Psoas muscle (tissue), 8 donors: Measurements from ENCODE around the gene IFIT2. TPM values are rescaled to one million over a fixed set of nuclear protein-coding genes. Genes with fewer than 3 reads are reported as not detected.

Experiments used
- ATAC-seq, 4 donors: fragments of 200-7000 bp; cut with Tn5 transposase; one replicate each; pipeline ENCODE4 v1.9.1; 2020; ENCODE audit warnings: moderate library complexity in 3 of 4, mild to moderate bottlenecking in 2 of 4
- DNase-seq, 2 donors: peaks; one replicate each; pipeline ENCODE4 v3.0.0-alpha.2; 2020
- H3K27ac ChIP-seq: fragments of 200-600 bp; one replicate; pipeline ENCODE4 v1.8.0; 2022
- H3K27me3 ChIP-seq, 3 donors: fragments of 200-600 bp in 1 of 3; one replicate each; pipeline versions ENCODE4 v1.6.1 to v1.8.0; 2013 to 2022; ENCODE audit warnings: low read length in 2 of 3, mild to moderate bottlenecking in 2 of 3, moderate library complexity in 1 of 3; ENCODE audit not compliant: insufficient read depth in 3 of 3
- H3K36me3 ChIP-seq, 2 donors: fragments of 200-600 bp in 1 of 2; one replicate each; pipeline versions ENCODE4 v1.6.1 to v1.8.0; 2013 to 2022; ENCODE audit warnings: low read depth in 1 of 2, mild to moderate bottlenecking in 1 of 2, moderate library complexity in 1 of 2; ENCODE audit not compliant: insufficient read depth in 1 of 2
- H3K4me1 ChIP-seq: fragments of 200-600 bp; one replicate; pipeline ENCODE4 v1.8.0; 2022
- H3K4me3 ChIP-seq: fragments of 200-600 bp; one replicate; pipeline ENCODE4 v1.8.0; 2022; ENCODE audit warnings: mild to moderate bottlenecking
- H3K9me3 ChIP-seq: fragments of 200-600 bp; one replicate; pipeline ENCODE4 v1.8.0; 2022
- CTCF ChIP-seq: fragments of 200-600 bp; IDR thresholded peaks from one replicate; pipeline ENCODE4 v1.8.0; 2022; ENCODE audit warnings: antibody characterized with exemption
- WGBS, 3 donors: extraction: QIAGEN DNeasy Blood & Tissue Kit; methylation state at CpG; one replicate each; pipeline versions ENCODE4 v1.1.6 to v1.1.7; 2013; 5-methylcytosine and 5-hydroxymethylcytosine counted together
- intact Hi-C, 2 donors: fragments of 100-400 bp; cut with DNase I; formaldehyde crosslinking; loops; one replicate each; pipeline versions ENCODE4 v1.11.0 to v1.14.2; 2022
- polyA plus RNA-seq, 3 donors: library from polyadenylated mRNA; stranded (reverse); fragments of 200-250 nt; gene quantifications; one replicate each; pipeline ENCODE4 v1.2.3, GENCODE V29; 2013
- total RNA-seq, 4 donors: library from RNA; stranded (reverse); fragmentation: NEBNext Ultra II Directional in 2 of 4; extraction: Animal tissue kit (Norgen Biotek cat#: 25700) in 2 of 4; gene quantifications; one replicate each; pipeline versions ENCODE4 v1.2.1 to v1.2.4, GENCODE V29; 2021 to 2023
- donor health status: healthy with polysubstance abuse.
- donor health status: DM: no; HTN: no; CAD: no; lungs with moderate emphysema.
- donor health status: Bipolar disorder and iron deficiency.
- donor health status: healthy.
- donor health status: DM: yes; HTN: yes; CAD: no.
- donor health status: DM: no; HTN: no; CAD: no.
- donor health status: DM: no; HTN: no; CAD: no.
- donor health status: DM: yes; HTN: yes; CAD: no.

The IFIT2 gene
- total and polyA plus RNA-seq, 7 donors, result 1.2 to 4.2 (median 1.3) TPM

GRCh38 chr10:89295597-89295996 is 6.2 kb upstream of the IFIT2 start:
- Histone ChIP-seq H3K36me3 (no peaks in the 10 kb centered on the region), H3K4me1 (peaks cover 24% of the 10 kb centered on the region), H3K4me3 (peak overlapping the region; percentile 8), H3K27ac (peak overlapping the region; percentile 80), H3K9me3 (no peaks in the 10 kb centered on the region), H3K27me3 (no peaks in the 10 kb centered on the region)
- intact Hi-C loops, result loop anchor here (2.0 to 10.0 kb wide), 3 partner anchors 82 to 349 kb away; partner anchors contain the start of genes IFIT1B (in 1 of the 2), IFIT5 (in 1 of the 2) and PANK1 (in 1 of the 2)
- no peak for TF ChIP-seq CTCF
- DNase-seq (no peak), ATAC-seq (peak; percentile 82 to 87 (median 84))
- 8 to 22% (median 13%) methylated on average over 1 of the region's 1 CpG for WGBS, 3 donors

GRCh38 chr10:89296220-89296648 is 5.6 kb upstream of the IFIT2 start:
- ATAC-seq (peak; percentile 80 to 94 (median 90)), DNase-seq (peak in 1 of 2 donors; percentile 74)
- no peak for TF ChIP-seq CTCF
- H3K27ac ChIP-seq, result peak overlapping the region; percentile 80
- no peaks in the 10 kb centered on the region for H3K36me3 ChIP-seq
- whole genome bisulfite sequencing, 3 donors, result 18 to 29% (median 26%) methylated on average over 5 of the region's 5 CpGs
- intact Hi-C loops, result loop anchor here in 1 of 2 donors (5.0 to 10.0 kb wide), 2 partner anchors 81 to 349 kb away; partner anchors contain the start of genes IFIT1B and PANK1
- no peaks in the 10 kb centered on the region for H3K27me3 ChIP-seq
- H3K4me3 ChIP-seq, result peak overlapping the region; percentile 40
- no peaks in the 10 kb centered on the region for H3K9me3 ChIP-seq
- peaks cover 29% of the 10 kb centered on the region for H3K4me1 ChIP-seq

- ATAC-seq, result no peak
- H3K27ac ChIP-seq, result peak overlapping the region; percentile 80
- no peak for TF ChIP-seq CTCF
Measured at GRCh38 chr10:89297356-89297755, 4.5 kb upstream of the IFIT2 start.

GRCh38 chr10:89297791-89298190 is 4.1 kb upstream of the IFIT2 start:
- no peak for TF ChIP-seq CTCF
- Histone ChIP-seq H3K27me3 (no peaks in the 10 kb centered on the region), H3K4me1 (peaks cover 33% of the 10 kb centered on the region), H3K27ac (no peak overlapping the region), H3K36me3 (no peaks in the 10 kb centered on the region), H3K4me3 (no peak overlapping the region), H3K9me3 (no peaks in the 10 kb centered on the region)
- WGBS, 3 donors, result 97 to 100% (median 99%) methylated on average over 5 of the region's 5 CpGs
- ATAC-seq, result no peak
- intact Hi-C loops, result loop anchor here in 1 of 2 donors (5.0 to 10.0 kb wide), 2 partner anchors 80 to 347 kb away; partner anchors contain the start of genes IFIT1B and PANK1
- no peak for DNase-seq

More at GRCh38 chr10:89297356-89297755, 4.5 kb upstream of the IFIT2 start:
- no peak for DNase-seq
- H3K9me3 ChIP-seq, result no peaks in the 10 kb centered on the region
- peaks cover 32% of the 10 kb centered on the region for H3K4me1 ChIP-seq
- no peaks in the 10 kb centered on the region for H3K36me3 ChIP-seq
- intact Hi-C loops, result loop anchor here in 1 of 2 donors (5.0 to 10.0 kb wide), 2 partner anchors 80 to 347 kb away; partner anchors contain the start of genes IFIT1B and PANK1
- H3K4me3 ChIP-seq, result no peak overlapping the region
- no peaks in the 10 kb centered on the region for H3K27me3 ChIP-seq
- WGBS, 3 donors, result 95 to 98% (median 96%) methylated on average over 4 of the region's 4 CpGs
